Stimulated activated CD4-positive, alpha-beta T cell treated with anti-CD3 and anti-CD28 coated beads, Interleukin-15, amount 100 ng/mL, for 1 hour (primary cell): ENCODE measurements around the gene GBX1.

Experiments used
- DNase-seq, 2 donors: peaks; one replicate each; pipeline ENCODE4 v3.0.0-alpha.2; 2020; ENCODE audit warnings: low read depth in 1 of 2, low spot score in 1 of 2

The GBX1 gene

DNA sequence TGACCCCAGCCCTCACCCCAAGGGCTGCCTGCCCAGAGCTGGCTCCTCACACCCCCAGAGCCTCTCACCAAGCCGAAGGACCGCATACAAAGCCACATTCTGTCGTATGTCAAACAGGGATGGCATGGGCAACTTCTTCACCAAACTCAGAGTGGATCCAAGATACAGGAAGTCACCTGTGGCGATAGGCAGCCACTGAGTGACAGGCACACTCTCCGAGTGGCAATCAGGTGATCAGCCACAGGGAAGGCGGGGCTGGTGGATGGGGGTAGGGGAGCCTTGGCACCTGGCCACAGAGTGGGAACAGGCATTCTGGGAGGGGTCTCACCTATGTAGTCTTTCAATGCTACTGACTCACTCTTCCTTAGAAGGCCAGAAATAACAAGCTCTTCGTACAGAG lies 26.7 kb upstream of the GBX1 start:
- no peak for DNase-seq

DNA sequence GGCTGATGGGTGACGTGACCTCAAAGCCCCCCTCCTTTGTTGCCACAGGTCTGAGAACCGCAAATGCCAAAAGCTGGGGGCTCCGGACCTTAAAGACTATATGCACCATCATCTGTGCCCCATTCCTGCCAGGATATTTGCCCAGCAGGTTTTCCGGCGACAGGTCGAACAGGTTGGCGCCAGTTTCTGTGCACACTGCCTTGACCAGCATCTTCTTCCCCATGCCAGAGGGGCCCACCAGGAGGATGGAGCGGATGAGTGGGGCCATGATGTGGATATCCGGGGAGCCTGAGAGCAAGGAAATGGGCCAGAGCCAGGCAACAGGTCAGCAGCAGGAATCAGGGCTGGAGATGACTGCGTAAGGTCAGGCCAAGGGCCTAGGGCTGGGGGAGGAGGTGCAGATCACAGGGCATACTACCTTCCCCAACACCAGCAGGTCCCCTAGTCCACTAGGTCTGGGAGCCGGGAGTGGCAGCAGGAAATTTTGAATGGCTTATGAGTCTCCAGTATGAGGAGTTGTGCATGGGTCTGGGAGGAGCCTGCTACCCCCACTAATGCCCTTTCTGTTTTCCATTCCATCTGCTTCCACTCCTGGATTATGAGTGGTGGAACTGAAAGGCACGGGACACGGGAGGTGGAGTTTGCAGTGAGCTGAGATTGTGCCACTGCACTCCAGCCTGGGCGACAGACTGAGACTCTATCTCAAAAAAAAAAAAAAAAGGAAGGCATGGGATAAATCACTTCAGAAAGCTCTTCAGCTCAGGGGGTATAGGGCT lies 25.9 kb upstream of the GBX1 start:
- DNase-seq, result no peak

DNA sequence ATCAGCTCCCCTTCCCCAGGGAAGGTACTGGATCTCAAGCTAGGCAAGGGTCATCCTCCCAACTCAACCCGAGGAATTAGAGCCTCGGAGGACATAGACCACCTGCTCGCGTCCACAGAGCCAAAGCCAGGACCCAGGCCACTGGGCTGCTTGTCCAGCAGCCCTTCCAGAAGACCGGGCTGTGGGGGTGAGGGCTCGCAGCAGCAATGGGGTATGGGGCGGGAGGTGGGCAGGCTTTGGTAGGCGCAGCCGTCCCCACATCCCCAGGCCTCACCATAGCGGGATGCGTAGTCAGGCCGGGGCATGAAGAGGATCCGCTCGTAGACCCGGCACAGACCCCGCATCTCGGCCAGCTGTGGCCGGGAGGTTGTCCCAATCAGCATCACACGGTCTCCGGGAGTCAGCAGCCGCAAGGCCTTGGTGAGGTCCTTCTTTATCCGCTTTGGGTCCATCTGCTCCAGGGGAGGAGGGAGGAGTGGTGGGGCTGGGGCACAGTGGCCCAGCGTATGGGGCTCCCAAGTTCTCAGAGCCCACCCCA lies 24.6 kb upstream of the GBX1 start:
- no peak for DNase-seq

DNA sequence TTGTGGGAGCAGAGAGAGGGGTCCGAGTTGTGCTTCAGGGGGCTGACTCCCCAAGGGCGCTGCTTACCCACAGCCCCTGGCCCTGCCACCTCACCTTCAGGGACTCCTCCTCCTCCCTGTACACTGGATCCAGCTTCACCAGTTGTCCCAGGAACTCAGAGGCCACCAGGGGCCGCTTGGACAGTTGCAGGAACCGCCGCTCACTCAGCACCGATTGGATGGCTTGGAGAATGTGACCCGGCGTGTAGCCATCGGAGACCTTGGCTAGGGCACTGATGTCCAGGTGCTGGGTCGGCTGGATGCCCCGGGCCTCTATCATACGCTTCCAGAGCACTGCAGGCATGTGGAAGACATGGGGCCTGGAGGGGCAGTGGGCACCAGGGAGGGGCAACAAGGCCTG lies 24.1 kb upstream of the GBX1 start:
- no peak for DNase-seq

DNA sequence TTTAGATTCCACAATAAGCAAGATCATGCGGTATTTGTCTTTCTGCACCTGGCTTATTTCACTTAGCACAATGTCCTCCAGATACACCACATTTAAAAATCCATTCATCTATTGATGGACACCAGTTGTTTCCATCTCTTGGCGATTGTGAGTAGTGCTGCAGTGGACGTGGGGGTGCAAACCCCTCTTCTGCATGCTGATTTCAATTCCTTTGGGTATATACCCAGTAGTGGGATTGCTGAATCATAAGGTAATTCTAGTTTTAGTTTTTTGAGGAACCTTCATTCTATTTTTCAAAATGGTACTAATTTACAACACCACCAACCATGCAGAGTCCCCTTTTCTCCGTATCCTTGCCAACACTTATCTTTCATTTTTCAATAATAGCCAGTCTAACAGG lies 21.5 kb upstream of the GBX1 start:
- no peak for DNase-seq

DNA sequence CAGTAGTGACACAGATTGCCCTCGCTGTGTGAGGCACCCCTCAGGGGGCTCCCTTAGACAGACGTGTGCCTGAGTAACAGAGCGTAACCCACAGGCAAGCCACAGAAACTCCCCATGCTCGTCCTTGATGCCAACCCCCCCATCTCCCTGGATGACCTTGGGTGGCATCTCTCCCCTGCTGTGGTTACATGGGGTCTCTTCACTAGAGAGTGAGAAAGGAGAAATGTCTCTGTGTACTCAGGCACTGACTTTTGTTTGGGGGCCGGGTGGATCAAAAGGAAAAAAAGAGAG lies 20.7 kb upstream of the GBX1 start:
- no peak for DNase-seq

DNA sequence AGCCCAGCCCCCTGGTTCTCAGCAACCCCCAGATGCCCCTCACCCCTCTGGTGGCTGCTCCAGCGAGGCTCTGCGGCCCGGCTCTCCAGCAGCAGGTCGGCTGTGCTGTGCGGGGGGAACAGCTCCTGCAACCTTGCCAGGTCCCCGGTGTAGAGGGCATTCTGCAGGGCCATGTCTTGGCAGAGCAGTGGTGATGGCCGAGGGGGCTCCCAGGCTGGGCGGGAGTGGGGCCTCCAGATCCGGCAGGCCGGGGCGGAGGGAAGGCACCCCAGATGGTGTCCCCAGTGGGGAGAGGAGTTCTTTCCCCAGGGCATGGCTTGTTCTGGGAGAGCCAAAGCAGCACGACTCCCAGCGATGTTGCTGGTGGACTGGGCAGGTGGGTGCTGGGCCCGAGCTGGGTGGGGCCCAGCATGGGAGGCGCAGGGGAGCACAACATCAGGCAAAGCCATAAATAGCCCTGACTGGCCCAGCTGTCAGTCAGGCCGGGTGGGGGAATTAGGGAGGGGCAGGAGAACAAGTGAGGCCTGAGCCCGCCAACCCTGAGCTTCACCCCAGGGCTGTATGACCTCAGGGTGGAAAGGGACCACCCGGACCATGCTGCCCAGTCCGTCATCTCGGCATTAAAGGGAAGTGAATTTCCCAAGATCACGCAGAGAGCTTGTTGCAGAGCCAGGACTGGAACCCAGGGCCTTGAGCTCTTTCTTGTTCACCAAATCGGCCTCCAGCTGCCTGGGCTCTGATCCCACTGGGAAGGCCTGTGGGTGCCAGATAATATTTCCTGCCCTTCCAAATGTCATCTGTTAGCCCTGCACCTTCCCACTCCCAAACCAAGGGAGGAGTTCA lies 20.1 kb upstream of the GBX1 start:
- DNase-seq, result no peak

DNA sequence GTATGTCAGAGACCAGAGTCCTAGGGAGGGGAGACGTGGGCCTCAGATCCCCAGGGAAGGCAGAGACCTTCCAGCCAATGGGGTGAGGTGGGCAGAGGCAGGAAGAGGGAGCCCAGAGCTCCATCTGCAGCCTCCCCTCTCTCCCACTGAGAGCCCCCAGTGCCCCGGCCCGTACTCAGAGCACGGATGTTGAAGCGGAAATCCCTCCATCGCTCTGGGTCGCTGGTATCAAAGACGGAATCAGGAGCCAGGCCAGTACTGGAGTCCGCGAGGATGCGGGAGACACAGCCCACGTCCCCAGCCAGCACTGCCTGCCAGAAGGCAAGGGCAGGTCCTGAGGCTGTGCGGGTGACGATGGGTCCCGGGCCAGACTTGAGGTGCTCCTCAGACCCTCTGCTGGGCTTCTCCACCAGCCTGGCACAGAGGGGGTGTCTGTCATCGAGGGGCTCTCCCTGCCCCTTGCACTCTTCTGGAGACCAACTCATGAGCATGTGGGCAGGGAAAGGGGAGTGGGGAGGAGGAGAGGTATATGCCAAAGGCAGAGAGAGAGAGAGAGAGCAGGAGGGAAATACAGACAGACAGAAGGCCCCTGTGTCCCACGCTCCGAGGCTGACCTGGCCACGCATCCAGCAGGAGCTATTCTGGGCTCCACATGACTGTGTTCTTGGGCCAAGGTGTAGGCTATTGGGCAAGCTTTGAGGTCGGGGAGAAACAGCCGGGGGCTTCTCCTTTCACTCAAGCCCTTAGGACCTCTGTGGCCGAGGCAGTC lies 19.3 kb upstream of the GBX1 start, which contains the start of gene ASB10:
Gene ASB10 (minus strand): TSS at position 611 of the 769 bp plus-strand sequence. CDS start 120 bp downstream, at position 491.
- DNase-seq, result no peak

DNA sequence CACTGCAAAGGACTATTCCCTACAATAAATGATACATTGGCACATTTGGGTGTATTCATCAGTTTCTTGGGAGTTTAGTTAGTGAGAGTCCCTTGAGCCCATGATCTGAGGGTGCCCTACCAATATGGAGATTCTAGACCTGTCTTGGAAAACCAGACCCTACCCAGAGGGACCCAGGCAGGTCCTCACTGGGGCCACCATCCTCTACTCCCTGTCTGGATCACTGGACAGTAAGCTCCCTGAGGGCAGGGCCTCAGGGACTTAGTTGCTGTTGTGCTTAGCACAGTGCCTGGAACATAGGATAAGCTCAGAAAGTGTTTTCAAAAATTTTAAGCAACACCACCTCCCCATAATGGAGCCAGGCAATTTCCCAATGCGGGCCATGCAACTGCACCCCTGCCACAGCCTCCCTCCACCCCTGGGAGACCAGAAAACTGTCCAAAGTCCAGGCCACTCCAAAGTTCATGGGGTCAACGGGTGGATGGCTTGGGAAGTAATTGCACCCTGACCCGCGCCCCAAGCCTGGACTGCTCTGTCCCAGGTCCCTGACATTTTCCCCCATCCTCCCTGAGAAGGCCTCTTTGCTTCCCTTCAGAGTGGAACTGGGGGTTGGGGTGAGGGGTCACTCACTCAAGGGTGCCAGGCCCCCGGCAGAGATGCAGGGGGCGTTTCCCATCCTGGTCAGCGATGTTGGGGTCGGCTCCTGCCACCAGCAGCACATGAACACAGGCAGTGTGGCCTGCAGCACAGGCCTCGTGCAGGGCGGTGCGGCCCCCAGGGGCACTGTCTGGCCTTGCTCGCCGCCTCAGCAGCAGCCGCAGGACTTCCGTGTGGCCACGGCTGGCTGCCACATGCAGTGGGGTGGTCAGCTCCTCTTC lies 18.5 kb upstream of the GBX1 start:
- DNase-seq, result no peak

DNA sequence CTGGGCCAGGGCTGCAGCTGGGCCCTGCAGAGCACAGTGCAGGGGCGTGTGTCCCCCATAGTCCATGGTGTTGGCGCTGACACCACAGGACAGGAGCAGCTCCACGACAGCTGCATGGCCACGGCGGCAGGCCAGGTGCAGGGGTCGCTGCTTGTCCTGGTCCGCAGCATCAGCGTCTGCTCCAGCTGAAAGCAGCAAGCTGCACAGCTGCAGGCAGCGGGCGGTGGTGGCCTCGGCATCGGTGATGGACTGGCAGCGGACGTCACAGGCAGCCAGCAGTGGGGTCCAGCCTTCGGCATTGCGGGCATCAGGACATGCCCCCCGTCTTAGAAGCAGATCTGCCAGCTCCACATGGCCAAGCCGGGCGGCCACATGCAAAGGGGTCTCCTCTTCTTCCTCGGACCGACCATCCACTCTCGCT lies 13.5 kb upstream of the GBX1 start:
- no peak for DNase-seq

DNA sequence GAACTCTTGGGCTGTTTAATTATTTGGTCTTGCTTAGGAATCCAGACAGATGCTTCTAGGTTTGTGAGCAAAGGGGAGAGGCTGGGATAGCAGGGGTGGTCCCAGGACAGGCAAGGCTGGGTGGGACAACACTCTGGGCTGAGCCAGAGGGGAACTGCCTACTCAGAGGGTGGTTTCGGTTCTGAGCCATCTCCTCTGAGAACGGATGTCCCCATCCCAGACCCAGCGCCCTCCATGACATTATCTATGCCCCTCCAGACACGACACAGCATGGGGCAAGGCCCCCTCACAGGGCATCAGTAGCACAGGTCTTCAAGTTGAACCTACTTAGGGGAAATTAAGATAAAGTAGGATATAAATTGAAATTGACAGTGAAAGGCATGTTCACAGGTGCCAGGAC lies 12.5 kb upstream of the GBX1 start:
- no peak for DNase-seq

DNA sequence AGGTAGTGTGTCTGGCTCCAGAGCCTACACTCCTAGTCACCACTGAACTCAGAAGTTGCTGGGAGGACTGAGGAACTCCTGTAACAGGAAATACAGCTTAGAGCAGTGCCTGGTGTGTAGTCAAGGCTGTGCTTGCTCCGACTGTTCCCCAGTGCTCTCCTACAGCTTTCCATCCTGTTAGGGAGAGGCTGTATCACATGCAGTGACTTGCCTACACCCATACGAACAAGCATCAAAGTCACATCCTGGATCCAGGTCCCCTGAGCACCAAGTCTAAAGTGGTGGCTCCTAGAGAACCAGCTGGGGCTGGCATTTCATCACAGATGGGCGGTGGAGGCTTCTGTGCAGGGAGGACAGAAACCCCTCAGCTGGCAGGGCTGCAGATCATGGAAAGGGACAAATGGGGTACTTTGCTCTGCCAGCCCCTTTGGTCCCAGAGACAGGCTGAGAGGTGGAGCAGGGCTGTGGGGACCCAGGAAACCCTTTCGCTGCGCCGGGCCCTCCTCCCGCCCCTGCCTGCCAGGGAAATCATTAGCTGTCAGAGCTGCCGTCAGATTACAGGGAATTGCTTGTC lies 11.9 kb upstream of the GBX1 start:
- no peak for DNase-seq

DNA sequence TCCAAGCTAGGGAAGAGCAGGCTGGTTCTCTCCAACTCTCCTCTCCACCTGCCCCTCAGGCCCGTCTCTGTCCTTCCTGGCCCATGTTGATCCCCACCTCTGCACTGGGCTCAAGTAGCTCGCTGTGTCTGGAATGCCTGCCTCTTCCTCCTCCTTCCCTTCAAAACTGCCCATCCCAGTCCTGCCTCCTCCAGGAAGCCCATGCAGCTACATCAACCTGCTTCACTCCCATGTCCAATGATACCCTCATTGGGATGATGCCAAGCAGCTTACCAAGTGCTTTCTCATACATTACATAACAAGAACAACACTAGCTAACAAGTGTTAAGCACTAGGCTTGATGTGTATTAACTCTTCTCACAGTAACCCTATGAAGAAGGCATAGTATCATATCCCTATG lies 11.3 kb upstream of the GBX1 start:
- no peak for DNase-seq

DNA sequence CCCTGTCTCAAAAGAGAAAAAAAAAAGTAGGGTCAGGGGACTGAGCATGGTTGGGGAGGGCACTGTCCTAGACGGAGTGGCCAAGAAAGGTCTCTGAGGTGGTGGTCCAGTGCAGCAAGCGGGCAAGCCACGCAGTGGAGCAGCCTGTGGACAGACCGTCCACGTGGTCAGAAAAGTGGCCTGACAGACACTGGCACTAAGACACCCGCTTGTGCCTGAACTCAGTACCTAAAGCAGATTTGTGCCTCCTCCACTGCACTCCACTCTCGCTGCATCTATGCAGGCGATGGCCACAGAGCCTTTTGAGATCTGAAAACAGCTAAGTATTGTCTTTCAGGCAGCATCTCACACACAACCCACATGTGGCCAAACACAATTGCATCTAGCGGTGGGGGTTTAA lies 10.7 kb upstream of the GBX1 start:
- DNase-seq, result no peak

DNA sequence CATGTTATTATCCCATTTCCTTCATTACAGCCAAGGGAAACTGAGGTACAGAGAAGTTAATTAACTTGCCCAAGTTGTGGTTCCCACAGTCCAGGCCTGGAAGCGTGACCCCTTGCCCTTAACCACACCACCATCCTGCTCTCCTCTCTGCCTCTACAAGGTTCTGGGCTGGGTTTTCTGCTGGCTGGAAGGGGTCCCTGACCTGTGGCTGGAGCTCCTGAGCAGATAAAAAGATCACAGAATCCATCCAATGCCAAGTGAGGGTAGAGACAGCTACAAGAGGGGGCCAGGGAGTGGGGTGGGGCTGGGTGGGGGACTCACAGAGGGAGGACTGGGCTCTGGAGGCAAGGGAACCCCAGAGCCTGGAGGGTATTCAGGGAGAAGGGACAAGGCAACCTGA lies 9.8 kb upstream of the GBX1 start:
- no peak for DNase-seq

DNA sequence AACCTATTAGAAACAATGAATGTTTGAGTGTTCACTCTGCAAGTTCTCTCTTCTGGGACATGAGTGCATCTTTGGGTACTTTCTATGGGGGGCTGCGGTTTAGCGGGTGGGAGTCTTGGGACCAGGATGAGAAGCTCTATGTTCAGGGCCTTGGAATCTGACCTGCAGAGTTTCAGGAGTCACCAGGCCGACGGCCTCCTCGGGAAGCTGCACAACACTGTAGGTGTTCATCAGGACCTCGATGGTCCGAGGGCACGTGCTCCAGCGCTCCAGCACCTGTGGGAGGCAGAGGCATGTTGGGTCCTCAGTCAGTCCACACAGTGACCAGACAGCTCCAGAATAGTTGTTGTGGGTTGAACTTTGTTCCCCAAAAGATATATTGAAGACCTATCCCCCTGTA lies 8.9 kb upstream of the GBX1 start:
- DNase-seq, result no peak

DNA sequence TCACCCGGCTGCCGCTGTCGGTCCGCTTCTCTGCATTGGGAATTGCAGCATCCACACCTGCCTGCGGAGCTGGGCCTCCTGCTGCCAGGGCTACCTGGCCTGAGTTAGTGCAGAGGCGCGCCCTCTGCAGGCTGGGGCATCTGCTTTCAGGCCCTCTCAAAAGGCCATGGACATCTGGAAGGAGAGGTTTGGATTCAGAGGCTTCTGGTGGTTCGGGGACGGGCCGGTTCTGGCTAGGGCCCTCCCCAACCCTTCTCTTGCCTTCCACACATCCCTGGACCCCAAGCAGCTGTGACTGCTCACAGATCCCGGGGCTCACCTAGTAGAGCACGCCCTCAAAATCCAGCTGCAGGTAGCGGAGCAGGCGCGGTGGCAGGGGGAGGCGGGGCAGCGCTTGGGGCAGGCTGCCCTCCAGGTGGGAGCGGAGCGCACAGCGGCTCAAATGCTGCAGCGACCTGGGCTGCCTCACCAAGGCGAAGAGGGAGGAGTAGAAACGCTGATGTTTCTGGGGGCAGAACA lies 8.4 kb upstream of the GBX1 start:
- no peak for DNase-seq

DNA sequence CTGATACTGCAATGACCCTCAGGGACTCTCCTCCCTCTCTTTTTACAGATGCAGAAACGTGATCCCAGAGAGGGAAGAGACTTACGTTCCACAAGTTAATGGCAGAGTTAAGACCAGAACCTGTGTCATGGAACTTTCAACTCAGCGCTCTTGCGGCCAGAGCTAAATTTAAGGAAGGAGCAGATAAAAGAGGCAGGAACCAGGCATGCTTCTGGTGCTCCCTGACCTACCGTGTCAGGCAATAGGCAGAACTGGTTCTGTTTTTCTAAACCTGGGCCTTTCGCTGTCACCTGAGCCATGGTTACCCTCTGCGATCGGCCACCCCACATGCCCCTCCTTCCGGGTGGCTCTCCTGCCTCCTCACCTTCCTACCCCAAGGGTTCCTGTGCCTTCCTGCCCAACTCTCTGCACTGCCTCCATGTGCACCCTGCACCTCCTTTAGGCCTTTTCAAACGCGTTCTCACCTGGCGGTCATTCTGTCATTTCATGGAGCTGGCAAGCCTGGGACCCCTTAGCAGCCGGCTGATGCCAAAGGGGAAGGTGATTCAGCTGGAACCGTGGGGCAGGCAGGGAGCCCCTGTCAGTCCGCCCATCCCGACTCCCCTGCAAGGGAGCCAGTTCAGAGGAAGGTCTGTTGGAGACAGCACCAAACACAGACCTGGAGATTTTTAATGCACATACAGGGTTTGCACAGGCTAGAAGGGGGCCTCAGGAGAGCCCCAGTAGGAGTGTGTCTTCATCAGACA lies 7.7 kb upstream of the GBX1 start:
- no peak for DNase-seq

DNA sequence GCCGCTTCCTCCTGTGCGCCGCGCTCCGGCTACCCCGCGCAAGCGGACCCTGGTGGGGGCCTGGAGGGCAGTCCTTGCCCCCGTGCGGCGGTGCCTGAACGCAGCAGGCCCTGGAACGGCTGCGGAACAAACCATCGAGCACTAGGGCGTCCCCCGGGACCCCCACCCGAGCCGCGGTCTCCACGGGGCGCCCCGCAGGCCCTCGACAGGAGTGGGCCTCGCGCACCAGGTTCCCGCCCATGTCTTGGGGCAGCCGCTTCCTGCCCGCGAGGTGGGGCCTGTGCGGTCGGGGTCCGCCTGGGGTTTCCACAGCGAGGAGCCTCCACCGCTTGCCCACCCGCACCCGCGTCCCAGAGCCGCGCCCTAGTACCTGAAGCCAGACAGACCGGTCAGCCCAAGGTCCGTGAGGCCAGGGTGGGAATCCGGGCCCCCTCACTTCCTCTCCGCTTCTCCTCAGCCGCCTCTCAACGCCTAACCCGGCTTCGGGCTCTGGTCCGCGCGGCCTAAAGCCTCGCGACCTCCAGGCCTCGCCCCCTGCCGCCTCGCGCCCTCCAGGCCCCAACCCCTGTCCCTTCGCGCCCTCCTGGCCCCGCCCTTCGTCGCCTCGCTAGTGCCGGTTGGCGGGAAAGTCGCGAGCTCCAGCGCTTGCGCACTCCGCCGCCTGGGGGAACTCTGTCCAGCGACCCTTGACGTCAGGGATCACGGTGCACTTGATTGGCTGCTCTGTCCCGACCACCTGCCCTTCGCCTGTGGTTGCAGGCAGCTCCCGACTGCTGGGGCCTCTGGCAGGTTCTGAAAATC lies 7.0 kb upstream of the GBX1 start:
- DNase-seq, result no peak
